ENCODE data around the gene RPL27A. TPM values are rescaled to one million over a fixed set of nuclear protein-coding genes. Genes with fewer than 3 reads are reported as not detected.

Gene RPL27A
- total RNA-seq, 3 donors from 2014 or later (not counting 1 experiment from before 2014, with no cell fraction given), result 672 to 1,208 (median 807) TPM

DNA sequence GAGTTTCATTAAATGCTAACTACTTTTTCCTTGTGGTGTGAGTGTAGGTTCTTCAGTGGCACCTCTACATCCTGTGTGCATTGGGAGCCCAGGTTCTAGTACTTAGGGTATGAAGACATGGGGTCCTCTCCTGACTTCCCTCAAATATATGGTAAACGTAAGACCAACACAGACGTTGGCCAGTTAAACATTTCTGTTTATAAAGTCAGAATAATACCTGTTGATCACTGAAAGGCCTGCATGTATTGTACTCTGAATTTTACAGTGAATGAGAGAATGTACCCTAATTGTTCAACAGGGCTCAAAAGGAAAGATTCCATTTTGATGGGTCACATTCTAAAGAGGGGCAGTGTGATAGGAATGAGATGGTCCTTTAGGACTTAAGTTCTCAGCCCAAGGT is 3.2 kb downstream of the RPL27A start:
- Histone ChIP-seq H3K27ac (ENCODE audit: low read length) (no peak overlapping the region), H3K27me3 (ENCODE audit: control insufficient read depth, insufficient read depth, low read length) (no peaks in the 10 kb centered on the region), H3K36me3 (ENCODE audit: control insufficient read depth, insufficient read depth, low read length) (peaks cover 31% of the 10 kb centered on the region), H3K9me3 (ENCODE audit: control insufficient read depth, insufficient read depth, low read length) (no peaks in the 10 kb centered on the region), H3K4me1 (ENCODE audit: control insufficient read depth, insufficient read depth, low read length) (peaks cover 32% of the 10 kb centered on the region), H3K4me3 (ENCODE audit: low read length) (no peak overlapping the region)
- DNase-seq, result no peak
- Mint-ChIP-seq H3K4me1 (peaks cover 57 to 59% of the 10 kb centered on the region in 2 donors), H3K36me3 (no peaks in the 10 kb centered on the region), H3K27me3 (ENCODE audit: low read depth in 2 of 2) (no peaks in the 10 kb centered on the region), H3K4me3 (no peak overlapping the region), H3K27ac (no peak overlapping the region), H3K9me3 (no peaks in the 10 kb centered on the region)
- TF ChIP-seq, protein P1, sequence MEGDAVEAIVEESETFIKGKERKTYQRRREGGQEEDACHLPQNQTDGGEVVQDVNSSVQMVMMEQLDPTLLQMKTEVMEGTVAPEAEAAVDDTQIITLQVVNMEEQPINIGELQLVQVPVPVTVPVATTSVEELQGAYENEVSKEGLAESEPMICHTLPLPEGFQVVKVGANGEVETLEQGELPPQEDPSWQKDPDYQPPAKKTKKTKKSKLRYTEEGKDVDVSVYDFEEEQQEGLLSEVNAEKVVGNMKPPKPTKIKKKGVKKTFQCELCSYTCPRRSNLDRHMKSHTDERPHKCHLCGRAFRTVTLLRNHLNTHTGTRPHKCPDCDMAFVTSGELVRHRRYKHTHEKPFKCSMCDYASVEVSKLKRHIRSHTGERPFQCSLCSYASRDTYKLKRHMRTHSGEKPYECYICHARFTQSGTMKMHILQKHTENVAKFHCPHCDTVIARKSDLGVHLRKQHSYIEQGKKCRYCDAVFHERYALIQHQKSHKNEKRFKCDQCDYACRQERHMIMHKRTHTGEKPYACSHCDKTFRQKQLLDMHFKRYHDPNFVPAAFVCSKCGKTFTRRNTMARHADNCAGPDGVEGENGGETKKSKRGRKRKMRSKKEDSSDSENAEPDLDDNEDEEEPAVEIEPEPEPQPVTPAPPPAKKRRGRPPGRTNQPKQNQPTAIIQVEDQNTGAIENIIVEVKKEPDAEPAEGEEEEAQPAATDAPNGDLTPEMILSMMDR (IDR thresholded peaks at IDR 0.05), result no peak
- ATAC-seq, result no peak
- 78% methylated on average over 2 of the region's 2 CpGs for WGBS (ENCODE audit: insufficient coverage)
- intact Hi-C loops (cut with micrococcal nuclease), result no loop called here

DNA sequence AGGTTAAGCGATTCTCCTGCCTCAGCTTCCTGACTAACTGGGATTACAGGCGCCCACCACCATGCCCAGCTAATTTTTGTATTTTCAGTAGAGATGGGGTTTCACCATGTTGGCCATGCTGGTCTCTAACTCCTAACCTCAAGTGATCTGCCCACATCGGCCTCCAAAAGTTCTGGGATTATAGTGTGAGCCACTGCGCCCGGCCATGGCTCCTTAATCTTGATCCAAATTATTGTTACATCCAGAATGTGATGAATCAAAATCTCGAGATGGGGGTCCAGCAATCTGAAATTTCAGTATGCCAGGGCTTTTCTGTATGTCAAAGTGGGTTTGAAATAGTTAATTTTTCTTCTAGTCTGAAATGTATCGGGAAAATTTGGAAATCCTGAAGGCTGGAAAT is 3.7 kb downstream of the RPL27A start:
- no peaks in the 10 kb centered on the region for H3K9me3 Mint-ChIP-seq
- no peak overlapping the region for H3K27ac ChIP-seq (ENCODE audit: low read length)
- peaks cover 32% of the 10 kb centered on the region for H3K4me1 ChIP-seq (ENCODE audit: control insufficient read depth, insufficient read depth, low read length)
- TF ChIP-seq, protein P1 (IDR thresholded peaks at IDR 0.05), result no peak
- H3K4me1 Mint-ChIP-seq, result peaks cover 56 to 58% of the 10 kb centered on the region in 2 donors
- no peak overlapping the region for H3K4me3 ChIP-seq (ENCODE audit: low read length)
- peak overlapping the region; percentile 38 for H3K4me3 Mint-ChIP-seq
- no peaks in the 10 kb centered on the region for H3K36me3 Mint-ChIP-seq
- WGBS (ENCODE audit: insufficient coverage), result 95% methylated on average over 7 of the region's 7 CpGs
- H3K27ac Mint-ChIP-seq, result peak overlapping the region in 1 of 2 donors; percentile 95
- intact Hi-C loops (cut with micrococcal nuclease), result no loop called here
- no peak for ATAC-seq
- no peaks in the 10 kb centered on the region for H3K27me3 Mint-ChIP-seq (ENCODE audit: low read depth in 2 of 2)
- H3K36me3 ChIP-seq (ENCODE audit: control insufficient read depth, insufficient read depth, low read length), result peaks cover 31% of the 10 kb centered on the region
- no peaks in the 10 kb centered on the region for H3K27me3 ChIP-seq (ENCODE audit: control insufficient read depth, insufficient read depth, low read length)
- DNase-seq, result no peak
- no peaks in the 10 kb centered on the region for H3K9me3 ChIP-seq (ENCODE audit: control insufficient read depth, insufficient read depth, low read length)

DNA sequence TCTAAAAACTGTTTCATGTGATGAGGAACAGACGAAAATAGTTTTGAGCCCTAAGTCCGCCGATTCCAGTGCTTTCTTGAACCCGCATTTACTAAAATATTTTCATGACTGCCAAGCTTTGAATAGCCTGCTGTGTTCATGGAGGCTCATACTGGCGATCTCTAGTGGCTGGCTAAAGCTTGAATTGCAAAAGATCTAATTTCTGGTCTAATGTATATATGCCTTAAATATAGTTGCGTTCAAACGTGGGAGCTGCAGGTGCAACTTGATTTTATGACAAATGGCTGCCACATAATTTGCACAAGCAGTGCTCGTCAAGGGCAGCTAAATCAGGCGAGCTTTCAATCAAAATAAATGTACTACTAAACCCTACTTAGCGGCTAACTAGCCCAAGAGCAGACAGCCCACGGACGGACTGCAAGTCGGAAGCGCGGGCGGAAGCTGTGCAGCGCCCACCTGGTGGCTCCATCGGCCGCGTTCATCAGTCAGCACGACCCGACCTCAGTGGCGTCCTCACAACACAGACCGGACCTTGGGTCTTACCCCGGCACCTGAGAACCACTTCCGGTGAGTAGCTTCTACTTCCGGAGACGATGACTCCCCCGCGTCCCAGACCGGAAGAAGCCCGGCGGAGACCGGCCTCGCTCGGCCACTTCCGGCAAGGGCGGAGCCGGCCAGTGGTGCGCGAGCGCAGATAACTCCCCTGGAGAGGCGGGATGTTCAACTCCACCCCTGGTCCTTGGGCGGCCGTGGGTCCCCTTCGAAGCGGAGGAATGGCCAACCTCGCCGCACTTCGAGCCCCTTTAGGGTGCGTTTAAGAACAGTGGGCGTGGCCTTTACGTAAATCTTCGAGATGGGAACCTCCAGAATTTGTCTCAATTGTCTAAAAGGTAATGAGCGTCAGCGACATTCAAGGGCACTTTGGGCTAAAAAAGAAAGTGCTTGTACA is 6.1 kb downstream of the RPL27A start:
- TF ChIP-seq, protein P1 (IDR thresholded peaks at IDR 0.05), result no peak
- H3K4me3 ChIP-seq (ENCODE audit: low read length), result peak overlapping the region; percentile 77
- H3K27me3 ChIP-seq (ENCODE audit: control insufficient read depth, insufficient read depth, low read length), result no peaks in the 10 kb centered on the region
- Mint-ChIP-seq H3K27me3 (ENCODE audit: low read depth in 2 of 2) (no peaks in the 10 kb centered on the region), H3K4me3 (peak overlapping the region; percentile 99), H3K4me1 (peaks cover 41 to 43% of the 10 kb centered on the region in 2 donors), H3K36me3 (no peaks in the 10 kb centered on the region), H3K27ac (peak overlapping the region; percentile 94 to 95), H3K9me3 (no peaks in the 10 kb centered on the region)
- ATAC-seq (peak; percentile 94 to 95 (median 95)), DNase-seq (peak; percentile 81 to 88)
- peaks cover 16% of the 10 kb centered on the region for H3K4me1 ChIP-seq (ENCODE audit: control insufficient read depth, insufficient read depth, low read length)
- H3K27ac ChIP-seq (ENCODE audit: low read length), result peak overlapping the region; percentile 86
- peaks cover 31% of the 10 kb centered on the region for H3K36me3 ChIP-seq (ENCODE audit: control insufficient read depth, insufficient read depth, low read length)
- intact Hi-C loops (cut with micrococcal nuclease), result no loop called here
- WGBS (ENCODE audit: insufficient coverage), result 4% methylated on average over 56 of the region's 56 CpGs
- H3K9me3 ChIP-seq (ENCODE audit: control insufficient read depth, insufficient read depth, low read length), result no peaks in the 10 kb centered on the region

Measured in natural killer cell (primary cell).